Activated CD8-positive, alpha-beta T cell treated with anti-CD3 and anti-CD28 coated beads for 36 hours (primary cell): ENCODE data around the gene HMCN2. TPM values are rescaled to one million over a fixed set of nuclear protein-coding genes. Genes with fewer than 3 reads are reported as not detected.

Experiments used
- ATAC-seq: fragments of 200-7000 bp; cut with Tn5 transposase; one replicate; pipeline ENCODE4 v1.10.0; 2021; ENCODE audit warnings: mild to moderate bottlenecking, moderate library complexity
- CTCF ChIA-PET: fragments of 350-600 bp; sonication (Branson Sonifier 250); formaldehyde crosslinking; loops from one replicate; lab custom pipeline; 2021; ENCODE audit warnings: antibody characterized with exemption; lab: Charles Lee
- POLR2A ChIA-PET: fragments of 350-600 bp; sonication (Branson Sonifier 250); formaldehyde crosslinking; loops from one replicate; lab custom pipeline; 2021; ENCODE audit warnings: antibody characterized with exemption; lab: Charles Lee
- DNase-seq: peaks from one replicate; pipeline ENCODE4 v3.0.0-alpha.2; 2020
- H3K27ac Mint-ChIP-seq: one replicate; pipeline ENCODE4 v1.8.0; 2021; ENCODE audit warnings: mild to moderate bottlenecking, mixed read lengths
- H3K27me3 Mint-ChIP-seq: one replicate; pipeline ENCODE4 v1.8.0; 2021; ENCODE audit warnings: mixed read lengths
- H3K36me3 Mint-ChIP-seq: one replicate; pipeline ENCODE4 v1.8.0; 2021; ENCODE audit warnings: low read depth, mixed read lengths
- H3K4me1 Mint-ChIP-seq: one replicate; pipeline ENCODE4 v1.8.0; 2021; ENCODE audit warnings: low read depth, mixed read lengths
- H3K4me3 Mint-ChIP-seq: one replicate; pipeline ENCODE4 v1.8.0; 2021; ENCODE audit warnings: mild to moderate bottlenecking, moderate library complexity, mixed read lengths
- H3K9me3 Mint-ChIP-seq: one replicate; pipeline ENCODE4 v1.8.0; 2021; ENCODE audit warnings: mixed read lengths
- intact Hi-C: fragments of 100-400 bp; cut with micrococcal nuclease; formaldehyde crosslinking; loops from one replicate; pipeline ENCODE4 v1.10.0; 2022
- total RNA-seq, 2 experiments: library from RNA; stranded (reverse); gene quantifications; one replicate each; pipeline ENCODE4 v1.2.3, GENCODE V29; 2021
- TF ChIP-seq, protein P1 (sequence below): fragments of 200-600 bp; IDR thresholded peaks from one replicate; pipeline ENCODE4 v1.8.0; 2022; ENCODE audit warnings: antibody characterized with exemption, mild to moderate bottlenecking

HMCN2 gene
- total RNA-seq, 2 experiments from 2014 or later: not detected

DNA sequence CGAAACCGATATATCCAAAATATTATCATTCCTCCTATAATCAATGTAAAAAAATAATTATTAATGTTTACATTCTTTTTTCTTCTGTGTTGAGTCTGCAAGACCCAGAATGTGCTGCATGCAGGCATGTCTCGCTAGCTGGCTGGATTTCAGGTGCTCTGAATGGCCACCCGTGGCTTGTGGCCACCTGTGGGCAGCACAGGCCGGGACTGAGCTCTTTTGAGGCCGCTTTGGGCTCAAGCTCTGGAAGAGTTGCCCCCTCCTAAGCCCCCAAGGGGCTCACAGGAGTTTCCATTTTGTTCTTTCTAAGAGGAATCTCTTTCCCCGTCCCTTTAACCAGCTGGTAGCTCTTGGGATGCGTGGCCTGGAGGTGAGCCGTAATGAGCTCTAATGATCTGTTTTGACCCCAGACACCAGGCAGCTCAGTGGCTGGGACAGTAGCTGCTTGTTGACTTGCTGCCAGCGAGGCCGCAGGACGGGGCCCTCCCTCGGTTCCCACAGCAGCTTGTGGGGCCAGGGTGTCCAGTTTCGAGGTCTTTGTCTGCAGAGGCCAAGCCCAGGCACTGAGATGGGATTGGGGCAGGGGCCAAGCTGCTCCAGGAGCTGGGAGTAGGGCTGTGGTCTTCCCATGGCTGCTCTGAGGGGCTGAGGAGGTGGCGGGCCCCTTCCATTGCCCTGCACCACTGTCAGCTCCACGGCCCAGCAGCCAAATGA is 200.0 kb downstream of the HMCN2 start:
- no peak overlapping the region for H3K27ac Mint-ChIP-seq
- CTCF ChIA-PET: interaction anchor here (9.5 kb wide), 1 partner anchor 218 kb away, joined by 124 read pairs; no protein-coding TSS in a partner anchor
- no peaks in the 10 kb centered on the region for H3K4me1 Mint-ChIP-seq
- H3K4me3 Mint-ChIP-seq: no peak overlapping the region
- DNase-seq: no peak
- ATAC-seq: no peak
- no peaks in the 10 kb centered on the region for H3K9me3 Mint-ChIP-seq
- TF ChIP-seq, protein P1, sequence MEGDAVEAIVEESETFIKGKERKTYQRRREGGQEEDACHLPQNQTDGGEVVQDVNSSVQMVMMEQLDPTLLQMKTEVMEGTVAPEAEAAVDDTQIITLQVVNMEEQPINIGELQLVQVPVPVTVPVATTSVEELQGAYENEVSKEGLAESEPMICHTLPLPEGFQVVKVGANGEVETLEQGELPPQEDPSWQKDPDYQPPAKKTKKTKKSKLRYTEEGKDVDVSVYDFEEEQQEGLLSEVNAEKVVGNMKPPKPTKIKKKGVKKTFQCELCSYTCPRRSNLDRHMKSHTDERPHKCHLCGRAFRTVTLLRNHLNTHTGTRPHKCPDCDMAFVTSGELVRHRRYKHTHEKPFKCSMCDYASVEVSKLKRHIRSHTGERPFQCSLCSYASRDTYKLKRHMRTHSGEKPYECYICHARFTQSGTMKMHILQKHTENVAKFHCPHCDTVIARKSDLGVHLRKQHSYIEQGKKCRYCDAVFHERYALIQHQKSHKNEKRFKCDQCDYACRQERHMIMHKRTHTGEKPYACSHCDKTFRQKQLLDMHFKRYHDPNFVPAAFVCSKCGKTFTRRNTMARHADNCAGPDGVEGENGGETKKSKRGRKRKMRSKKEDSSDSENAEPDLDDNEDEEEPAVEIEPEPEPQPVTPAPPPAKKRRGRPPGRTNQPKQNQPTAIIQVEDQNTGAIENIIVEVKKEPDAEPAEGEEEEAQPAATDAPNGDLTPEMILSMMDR: no peak
- intact Hi-C loops: no loop called here
- no peaks in the 10 kb centered on the region for H3K36me3 Mint-ChIP-seq
- peaks cover 20% of the 10 kb centered on the region for H3K27me3 Mint-ChIP-seq
- POLR2A ChIA-PET: interaction anchor here (0.6 kb wide), 1 partner anchor 226 kb away, joined by 3 read pairs; no protein-coding TSS in a partner anchor

DNA sequence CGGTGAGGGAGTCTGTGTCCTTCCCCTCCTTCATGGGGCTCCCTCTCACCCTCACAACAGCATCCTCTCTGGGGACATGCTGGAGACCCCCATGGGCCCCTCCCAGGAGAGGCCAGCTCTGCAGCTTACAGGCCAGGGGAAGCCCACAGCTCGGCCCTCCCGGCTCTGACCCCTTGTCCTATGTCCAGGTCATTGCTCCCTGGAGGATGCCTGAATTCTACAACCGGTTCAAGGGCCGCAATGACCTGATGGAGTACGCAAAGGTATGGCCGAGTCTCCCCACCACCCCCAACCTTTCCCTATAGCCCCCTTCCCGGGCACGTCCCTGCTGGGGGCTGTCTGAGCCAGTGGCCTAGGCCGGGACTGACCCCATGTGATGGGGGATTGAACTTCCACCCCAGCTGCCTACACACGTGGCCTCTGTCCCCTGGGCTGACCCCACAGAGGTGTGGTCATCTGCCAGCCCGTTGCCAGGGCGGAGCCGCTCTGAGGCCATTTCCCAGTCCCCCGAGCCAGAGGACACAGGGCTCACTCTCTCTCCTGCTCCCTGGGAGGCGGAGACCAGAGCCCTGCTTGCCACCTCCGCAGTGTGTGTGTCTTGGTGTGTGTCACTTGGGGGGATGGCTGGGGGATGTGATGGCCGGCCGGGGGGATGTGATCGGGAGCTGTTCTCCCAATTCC is 201.1 kb downstream of the HMCN2 start:
- Mint-ChIP-seq H3K27me3 (peaks cover 20% of the 10 kb centered on the region), H3K9me3 (no peaks in the 10 kb centered on the region), H3K27ac (no peak overlapping the region), H3K4me3 (no peak overlapping the region), H3K4me1 (no peaks in the 10 kb centered on the region), H3K36me3 (no peaks in the 10 kb centered on the region)
- POLR2A ChIA-PET: interaction anchor here (0.6 kb wide), 1 partner anchor 227 kb away, joined by 3 read pairs; no protein-coding TSS in a partner anchor
- TF ChIP-seq, protein P1: no peak
- DNase-seq (no peak), ATAC-seq (no peak)
- intact Hi-C loops: no loop called here
- CTCF ChIA-PET: interaction anchor here (1.3 to 9.5 kb wide), 3 partner anchors 215 to 218 kb away, joined by 3 to 124 read pairs (median 5); no protein-coding TSS in a partner anchor

DNA sequence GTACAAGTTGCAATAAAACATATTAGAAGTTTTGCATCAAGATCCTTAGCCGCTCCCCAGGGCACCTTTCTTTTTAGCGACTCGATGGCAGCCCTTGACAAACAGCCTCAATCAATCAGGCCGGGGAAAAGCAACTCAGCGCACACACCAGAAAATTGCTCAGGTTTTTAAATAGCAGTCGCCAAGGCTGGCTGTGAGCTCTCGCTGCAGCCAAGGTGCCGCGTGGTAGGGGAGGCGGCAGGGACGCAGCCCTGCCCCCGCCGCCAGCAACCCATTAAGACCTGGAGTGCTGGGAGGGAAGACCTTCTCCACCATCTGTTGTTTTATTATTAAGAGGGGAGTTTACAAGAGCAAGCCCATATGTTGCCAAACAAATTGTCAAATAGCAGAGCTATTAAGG is 201.8 kb downstream of the HMCN2 start:
- ChIA-PET CTCF (interaction anchor here (1.3 to 1.5 kb wide), 2 partner anchors 215 to 217 kb away, joined by 3 to 5 read pairs; no protein-coding TSS in a partner anchor), POLR2A (no interaction called here)
- Mint-ChIP-seq H3K9me3 (no peaks in the 10 kb centered on the region), H3K4me3 (no peak overlapping the region), H3K4me1 (no peaks in the 10 kb centered on the region), H3K27me3 (peaks cover 19% of the 10 kb centered on the region), H3K36me3 (no peaks in the 10 kb centered on the region), H3K27ac (no peak overlapping the region)
- intact Hi-C loops: no loop called here
- TF ChIP-seq, protein P1: no peak
- DNase-seq (no peak), ATAC-seq (no peak)

DNA sequence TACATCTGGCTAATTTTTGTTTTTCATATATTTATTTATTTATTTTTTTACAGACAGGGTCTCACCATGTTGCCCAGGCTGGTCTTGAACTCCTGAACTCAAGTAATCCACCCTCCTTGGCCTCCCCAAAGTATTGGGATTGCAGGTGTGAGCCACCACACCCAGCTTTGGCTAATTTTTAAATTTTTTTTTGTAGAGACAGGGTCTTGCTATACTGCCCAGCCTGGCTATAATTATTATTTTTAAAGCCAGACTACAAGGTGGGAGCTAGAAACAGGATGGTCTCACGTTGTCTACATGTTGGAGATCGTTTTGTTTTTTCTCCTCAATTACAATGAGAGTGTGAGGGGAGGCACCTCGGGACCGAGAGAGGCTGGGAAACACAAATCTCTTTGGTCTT is 203.0 kb downstream of the HMCN2 start:
- TF ChIP-seq, protein P1: no peak
- DNase-seq (no peak), ATAC-seq (no peak)
- ChIA-PET CTCF (interaction anchor here (1.2 kb wide), 1 partner anchor 214 kb away, joined by 4 read pairs; no protein-coding TSS in a partner anchor), POLR2A (no interaction called here)
- Mint-ChIP-seq H3K27ac (no peak overlapping the region), H3K4me1 (no peaks in the 10 kb centered on the region), H3K4me3 (no peak overlapping the region), H3K36me3 (no peaks in the 10 kb centered on the region), H3K9me3 (no peaks in the 10 kb centered on the region), H3K27me3 (peaks cover 22% of the 10 kb centered on the region)
- intact Hi-C loops: no loop called here

DNA sequence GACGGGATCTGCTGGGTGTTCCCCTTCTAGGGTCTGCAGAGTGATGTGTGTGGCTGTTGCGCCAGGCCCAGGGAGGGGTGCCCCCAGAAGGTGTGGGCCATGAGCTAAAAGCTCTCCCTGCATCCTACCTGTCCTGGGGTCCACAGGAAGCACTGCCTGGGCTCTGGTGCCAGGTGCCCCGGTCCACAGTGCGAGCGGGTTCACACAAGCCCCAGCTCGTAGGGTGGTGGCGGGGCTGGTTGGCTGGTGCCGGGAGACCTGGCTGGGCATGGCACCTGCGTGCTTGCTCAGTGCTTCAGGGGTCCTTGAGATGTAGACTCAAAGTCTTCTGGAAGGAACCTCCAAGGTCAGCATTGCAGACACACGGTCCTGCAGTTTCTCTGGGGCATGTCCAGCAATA is 204.7 kb downstream of the HMCN2 start:
- POLR2A ChIA-PET: no interaction called here
- no peak overlapping the region for H3K27ac Mint-ChIP-seq
- TF ChIP-seq, protein P1: no peak
- CTCF ChIA-PET: no interaction called here
- no peak for ATAC-seq
- H3K27me3 Mint-ChIP-seq: peaks cover 30% of the 10 kb centered on the region
- no peaks in the 10 kb centered on the region for H3K9me3 Mint-ChIP-seq
- no peak for DNase-seq
- no peaks in the 10 kb centered on the region for H3K4me1 Mint-ChIP-seq
- H3K36me3 Mint-ChIP-seq: no peaks in the 10 kb centered on the region
- intact Hi-C loops: no loop called here
- no peak overlapping the region for H3K4me3 Mint-ChIP-seq
